GM06990 (cell line): ENCODE data around the gene IL19.

Source experiments
- DNase-seq: peaks from one replicate; pipeline ENCODE4 v3.0.0-alpha.2; 2011; ENCODE audit not compliant: insufficient read length; ENCODE audit errors: extremely low read depth
- H3K27me3 ChIP-seq: replicated peaks from 2 replicates; pipeline ENCODE4 v1.6.0; 2011; ENCODE audit warnings: low read length; ENCODE audit not compliant: control insufficient read depth, insufficient read depth
- H3K36me3 ChIP-seq: 2 replicates; pipeline ENCODE4 v1.5.1; 2011; ENCODE audit warnings: low read length; ENCODE audit not compliant: control insufficient read depth, insufficient read depth
- H3K4me3 ChIP-seq: replicated peaks from 2 replicates; pipeline ENCODE4 v1.5.1; 2011; ENCODE audit warnings: low read depth, mild to moderate bottlenecking, control low read depth, low read length
- TF ChIP-seq, protein P1 (sequence below): IDR thresholded peaks from 2 replicates; pipeline ENCODE4 v1.5.1; 2011; ENCODE audit warnings: low read length, control low read depth, mild to moderate bottlenecking, inconsistent platforms; ENCODE audit not compliant: insufficient read depth, poor library complexity, severe bottlenecking

Gene IL19

DNA sequence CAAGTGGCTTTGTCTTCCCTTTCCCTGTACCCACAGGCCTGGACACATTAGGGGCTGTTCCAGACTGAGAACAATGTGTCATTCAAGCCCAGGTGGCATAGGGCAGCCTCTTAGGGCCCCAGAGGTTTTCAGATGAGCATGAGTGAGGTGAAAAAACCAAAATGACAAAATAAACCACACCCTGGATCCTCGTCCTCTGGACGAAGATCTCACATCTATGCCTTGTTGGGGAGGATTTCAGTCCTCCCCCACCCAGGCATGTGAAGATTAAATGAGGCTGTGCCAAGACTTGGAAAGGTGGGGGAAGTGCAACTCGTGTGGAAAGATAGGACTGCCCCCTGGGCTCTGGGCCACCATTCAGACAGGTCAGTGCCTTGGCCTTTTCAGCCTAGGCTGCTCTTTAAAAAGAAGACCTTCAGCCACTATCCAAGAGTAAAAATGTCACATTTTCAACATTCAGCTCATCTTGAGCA, 32.8 kb upstream of the IL19 start:
- H3K4me3 ChIP-seq: no peak overlapping the region
- no peaks in the 10 kb centered on the region for H3K27me3 ChIP-seq
- H3K36me3 ChIP-seq: peaks cover 16% of the 10 kb centered on the region
- TF ChIP-seq, protein P1, sequence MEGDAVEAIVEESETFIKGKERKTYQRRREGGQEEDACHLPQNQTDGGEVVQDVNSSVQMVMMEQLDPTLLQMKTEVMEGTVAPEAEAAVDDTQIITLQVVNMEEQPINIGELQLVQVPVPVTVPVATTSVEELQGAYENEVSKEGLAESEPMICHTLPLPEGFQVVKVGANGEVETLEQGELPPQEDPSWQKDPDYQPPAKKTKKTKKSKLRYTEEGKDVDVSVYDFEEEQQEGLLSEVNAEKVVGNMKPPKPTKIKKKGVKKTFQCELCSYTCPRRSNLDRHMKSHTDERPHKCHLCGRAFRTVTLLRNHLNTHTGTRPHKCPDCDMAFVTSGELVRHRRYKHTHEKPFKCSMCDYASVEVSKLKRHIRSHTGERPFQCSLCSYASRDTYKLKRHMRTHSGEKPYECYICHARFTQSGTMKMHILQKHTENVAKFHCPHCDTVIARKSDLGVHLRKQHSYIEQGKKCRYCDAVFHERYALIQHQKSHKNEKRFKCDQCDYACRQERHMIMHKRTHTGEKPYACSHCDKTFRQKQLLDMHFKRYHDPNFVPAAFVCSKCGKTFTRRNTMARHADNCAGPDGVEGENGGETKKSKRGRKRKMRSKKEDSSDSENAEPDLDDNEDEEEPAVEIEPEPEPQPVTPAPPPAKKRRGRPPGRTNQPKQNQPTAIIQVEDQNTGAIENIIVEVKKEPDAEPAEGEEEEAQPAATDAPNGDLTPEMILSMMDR: no peak
- no peak for DNase-seq

DNA sequence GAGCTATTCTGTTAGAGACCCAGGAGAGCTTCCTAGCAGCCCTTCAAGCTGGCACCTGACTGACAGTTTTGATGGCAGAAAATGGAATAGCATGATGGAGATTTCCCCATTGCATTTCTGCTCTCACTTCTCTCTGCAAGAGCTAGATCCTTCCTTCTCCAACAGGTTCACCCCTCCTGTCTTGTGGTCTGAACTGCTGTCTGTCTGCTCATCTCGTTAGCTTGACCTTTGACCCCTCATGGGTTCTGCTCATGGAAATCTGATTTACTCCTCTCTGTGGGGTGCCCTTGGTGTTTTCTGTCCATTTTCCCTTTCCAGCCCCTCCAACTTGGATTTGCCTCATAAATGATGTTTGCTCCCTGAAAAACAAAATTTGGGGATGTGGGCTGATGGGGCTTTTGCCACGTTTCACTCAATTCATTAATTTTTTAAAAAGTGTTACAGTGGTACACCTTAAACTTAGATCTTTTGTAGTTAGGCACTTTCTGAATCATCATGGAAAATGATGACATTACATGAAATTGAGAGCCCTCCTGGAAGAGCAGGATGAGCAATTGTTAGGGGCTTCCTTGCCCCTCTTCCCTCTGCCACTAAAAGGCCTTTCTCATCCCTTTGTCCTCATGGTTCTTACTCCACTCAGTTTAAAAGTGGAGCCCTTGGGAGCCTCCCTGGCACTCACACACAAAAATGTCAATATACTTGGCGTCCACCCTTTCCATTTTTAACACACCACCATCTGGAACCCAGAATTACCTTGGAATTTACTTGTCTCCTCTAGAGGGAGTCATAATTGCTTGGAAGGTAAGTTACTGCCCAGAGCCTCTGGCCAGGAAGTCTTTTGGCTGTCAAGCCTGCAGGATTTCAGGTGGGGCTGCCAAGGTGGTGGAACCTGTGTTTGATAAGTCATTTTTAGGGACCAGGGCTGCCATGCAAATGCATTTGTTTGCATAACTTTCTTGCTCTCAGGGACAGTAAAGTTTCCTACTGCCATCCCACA, 31.9 kb upstream of the IL19 start:
- no peak for DNase-seq

DNA sequence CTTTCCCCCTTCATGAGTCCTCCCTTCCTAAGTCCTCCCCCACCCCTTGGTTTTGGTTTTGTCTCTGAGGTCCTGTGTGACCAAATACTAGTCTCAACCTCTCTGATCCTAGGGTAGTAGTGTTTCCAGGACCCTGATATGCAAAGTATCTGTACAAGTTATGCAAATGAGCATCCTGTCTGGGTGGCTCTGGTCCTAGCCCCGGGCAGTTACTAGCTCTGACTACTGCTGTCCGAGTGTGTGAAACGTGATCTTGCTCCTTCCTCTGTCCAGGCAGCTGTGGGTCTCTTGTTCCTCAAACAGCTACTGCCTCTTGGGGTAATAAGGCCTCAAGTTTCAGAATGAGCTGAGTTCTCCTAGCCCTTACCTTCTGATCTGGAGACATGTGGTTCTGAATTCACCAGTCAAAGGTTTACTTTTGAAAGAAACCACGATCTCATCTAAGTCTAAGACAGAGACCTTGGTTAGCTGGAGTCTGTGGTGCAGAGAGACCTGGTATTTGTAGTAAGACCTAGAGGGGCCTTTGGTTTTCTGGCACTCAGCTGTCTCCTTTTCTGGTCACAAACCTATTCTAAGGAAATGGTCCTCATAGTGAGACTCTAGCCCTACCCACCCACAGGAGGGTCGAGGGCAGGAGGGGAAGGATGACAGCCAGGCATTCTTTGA, 31.0 kb upstream of the IL19 start:
- Histone ChIP-seq H3K4me3 (no peak overlapping the region), H3K36me3 (peaks cover 11% of the 10 kb centered on the region), H3K27me3 (no peaks in the 10 kb centered on the region)
- TF ChIP-seq, protein P1: no peak
- DNase-seq: peak; percentile 88

More for the DNA sequence above, 31.9 kb upstream of the IL19 start:
- Histone ChIP-seq H3K36me3 (peaks cover 12% of the 10 kb centered on the region), H3K4me3 (no peak overlapping the region), H3K27me3 (no peaks in the 10 kb centered on the region)
- TF ChIP-seq, protein P1: peak; percentile 26

DNA sequence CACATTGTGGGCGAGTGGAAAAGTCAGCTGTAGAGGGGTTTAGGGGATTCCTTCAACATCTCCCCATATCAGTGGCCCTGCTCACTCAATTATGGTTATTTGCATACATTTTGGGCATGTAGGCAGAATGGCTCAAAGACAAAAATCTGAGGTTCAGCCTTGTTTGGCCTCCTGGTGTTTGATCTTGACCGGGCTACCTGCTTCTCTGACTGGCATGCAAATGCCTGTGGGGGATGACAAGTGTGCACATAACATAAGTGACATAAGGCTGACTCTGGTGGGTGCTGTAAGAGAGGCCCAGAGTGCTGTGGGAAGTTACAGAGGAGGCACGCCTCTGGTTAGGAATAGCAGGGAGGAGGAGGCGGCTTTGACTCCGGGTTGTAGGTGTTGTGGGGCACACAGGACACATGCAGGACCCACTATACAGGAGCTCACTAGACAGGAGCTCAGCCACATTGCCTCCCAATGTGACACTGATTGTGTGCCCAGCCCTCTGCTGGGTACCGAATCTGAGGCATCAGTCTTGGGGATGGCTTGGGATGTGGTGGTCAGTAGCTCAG, 29.4 kb upstream of the IL19 start:
- no peak overlapping the region for H3K4me3 ChIP-seq
- H3K36me3 ChIP-seq: no peaks in the 10 kb centered on the region; the same call in 1 of the 2 replicates
- no peaks in the 10 kb centered on the region for H3K27me3 ChIP-seq
- no peak for DNase-seq
- TF ChIP-seq, protein P1: peak; percentile 4

DNA sequence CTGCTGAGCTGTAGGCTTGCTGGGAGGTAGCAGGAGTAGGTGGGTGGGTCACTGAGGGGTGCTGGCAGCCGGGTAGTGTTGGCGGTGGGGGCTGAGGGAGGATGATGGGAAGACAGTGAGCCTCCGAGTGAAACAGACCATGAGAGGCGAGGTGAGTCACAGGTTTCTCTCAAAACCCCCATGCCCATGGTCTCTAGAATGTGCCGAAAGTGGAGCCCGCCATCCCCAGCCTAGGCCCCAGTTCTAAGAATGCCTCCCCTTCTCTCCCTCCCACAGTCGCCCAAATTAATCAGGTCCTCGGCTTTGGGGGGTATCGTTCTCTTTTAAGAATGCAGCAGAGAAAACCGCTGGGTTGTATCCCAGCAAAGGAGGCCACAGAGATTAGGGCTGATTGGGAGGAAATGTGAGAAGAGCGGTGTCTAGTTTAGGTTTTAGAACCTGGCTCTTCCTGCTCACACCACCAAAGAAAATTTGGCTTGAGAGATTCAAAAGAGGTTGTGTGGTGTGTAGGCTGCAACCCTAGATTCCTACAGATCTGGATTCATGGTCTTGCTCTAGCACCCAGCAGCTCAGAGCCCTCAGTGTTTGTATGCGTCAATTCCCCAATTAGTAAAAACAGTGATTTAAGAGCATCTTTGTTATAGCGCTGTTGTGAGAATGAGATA, 27.7 kb upstream of the IL19 start:
- TF ChIP-seq, protein P1: no peak
- Histone ChIP-seq H3K27me3 (no peaks in the 10 kb centered on the region), H3K4me3 (no peak overlapping the region), H3K36me3 (no peaks in the 10 kb centered on the region)
- peak; percentile 71 for DNase-seq
